ENCODE measurements around the gene CCSER2.
"Not testable (repeated sequence)": the region's sequence is repeated elsewhere in the genome, so short reads cannot be mapped to it uniquely, and the experiment has no call there.

Gene CCSER2, protein sequence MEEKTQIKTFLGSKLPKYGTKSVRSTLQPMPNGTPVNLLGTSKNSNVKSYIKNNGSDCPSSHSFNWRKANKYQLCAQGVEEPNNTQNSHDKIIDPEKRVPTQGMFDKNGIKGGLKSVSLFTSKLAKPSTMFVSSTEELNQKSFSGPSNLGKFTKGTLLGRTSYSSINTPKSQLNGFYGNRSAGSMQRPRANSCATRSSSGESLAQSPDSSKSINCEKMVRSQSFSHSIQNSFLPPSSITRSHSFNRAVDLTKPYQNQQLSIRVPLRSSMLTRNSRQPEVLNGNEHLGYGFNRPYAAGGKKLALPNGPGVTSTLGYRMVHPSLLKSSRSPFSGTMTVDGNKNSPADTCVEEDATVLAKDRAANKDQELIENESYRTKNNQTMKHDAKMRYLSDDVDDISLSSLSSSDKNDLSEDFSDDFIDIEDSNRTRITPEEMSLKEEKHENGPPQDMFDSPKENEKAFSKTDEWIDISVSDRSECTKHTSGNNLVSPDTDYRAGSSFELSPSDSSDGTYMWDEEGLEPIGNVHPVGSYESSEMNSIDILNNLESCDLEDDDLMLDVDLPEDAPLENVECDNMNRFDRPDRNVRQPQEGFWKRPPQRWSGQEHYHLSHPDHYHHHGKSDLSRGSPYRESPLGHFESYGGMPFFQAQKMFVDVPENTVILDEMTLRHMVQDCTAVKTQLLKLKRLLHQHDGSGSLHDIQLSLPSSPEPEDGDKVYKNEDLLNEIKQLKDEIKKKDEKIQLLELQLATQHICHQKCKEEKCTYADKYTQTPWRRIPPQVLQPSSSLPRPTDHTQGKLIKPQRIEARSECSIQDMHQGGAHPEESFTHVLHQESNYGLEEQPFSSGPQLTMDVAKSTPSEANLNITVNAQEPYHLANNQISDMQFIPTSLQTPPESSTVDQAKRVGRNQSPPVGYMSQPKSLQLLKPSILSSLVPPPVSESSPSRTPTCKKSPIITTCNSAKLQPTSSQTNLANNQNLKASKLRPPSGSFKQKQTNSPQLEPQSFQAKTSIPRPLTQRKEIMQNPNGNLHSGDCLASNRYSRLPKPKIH

DNA sequence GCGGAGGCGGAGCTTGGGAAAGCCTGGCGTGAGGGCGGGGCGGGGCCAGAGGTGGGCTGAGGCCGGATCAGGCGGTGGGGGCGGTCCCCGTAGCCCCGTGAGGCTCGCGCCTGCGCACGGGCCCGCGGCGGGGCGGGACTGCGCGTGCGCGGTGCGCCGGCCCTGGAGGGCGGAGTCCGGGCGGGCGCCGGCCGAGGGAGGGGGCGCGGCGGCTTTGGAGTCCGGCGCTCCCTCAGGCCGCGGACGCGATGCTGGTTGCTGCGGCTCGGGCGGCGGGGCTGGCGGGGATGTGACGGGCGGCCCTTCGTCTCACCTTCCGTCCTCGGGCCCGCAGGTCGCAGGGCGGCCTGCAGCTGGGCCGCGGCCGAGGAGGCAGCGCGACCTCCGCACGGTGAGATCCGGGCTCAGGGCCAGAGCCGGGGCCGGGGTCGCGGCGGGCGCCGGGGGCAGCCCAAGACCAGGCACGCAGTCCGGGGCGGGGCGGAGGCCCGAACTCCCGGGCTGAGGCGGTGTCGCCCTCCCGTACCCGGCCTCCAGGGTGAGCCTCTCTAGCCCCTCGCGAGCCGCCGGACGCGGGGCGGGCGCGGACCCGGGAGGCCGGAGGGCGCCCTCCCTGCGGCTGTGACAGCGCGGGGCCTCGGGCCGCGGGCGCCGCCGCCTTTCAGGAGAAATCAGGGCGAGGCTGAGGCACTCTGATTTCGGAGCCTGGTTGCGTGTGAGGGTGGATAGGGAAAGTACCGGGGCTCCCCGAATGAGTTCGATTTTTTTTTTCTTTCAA, at the start of gene CCSER2:
TSS of gene CCSER2 (plus strand) at position 172 of the 778 bp plus-strand sequence. CDS start 42,464 bp downstream, outside the sequence.
- DNase-seq (ENCODE audit: low spot score): peak; percentile 100

DNA sequence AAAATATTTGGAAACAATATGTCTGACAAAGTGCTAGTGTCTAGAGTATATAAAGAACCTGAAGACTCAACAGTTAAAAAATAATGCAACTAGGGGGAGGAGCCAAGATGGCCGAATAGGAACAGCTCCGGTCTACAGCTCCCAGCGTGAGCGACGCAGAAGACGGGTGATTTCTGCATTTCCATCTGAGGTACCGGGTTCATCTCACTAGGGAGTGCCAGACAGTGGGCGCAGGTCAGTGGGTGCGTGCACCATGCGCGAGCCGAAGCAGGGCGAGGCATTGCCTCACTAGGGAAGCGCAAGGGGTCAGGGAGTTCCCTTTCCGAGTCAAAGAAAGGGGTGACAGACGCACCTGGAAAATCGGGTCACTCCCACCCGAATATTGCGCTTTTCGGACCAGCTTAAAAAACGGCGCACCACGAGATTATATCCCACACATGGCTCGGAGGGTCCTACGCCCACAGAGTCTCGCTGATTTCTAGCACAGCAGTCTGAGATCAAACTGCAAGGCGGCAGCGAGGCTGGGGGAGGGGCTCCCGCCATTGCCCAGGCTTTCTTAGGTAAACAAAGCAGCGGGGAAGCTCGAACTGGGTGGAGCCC, 48.4 kb upstream of the CCSER2 start:
- DNase-seq (ENCODE audit: low spot score): not testable (repeated sequence)

DNA sequence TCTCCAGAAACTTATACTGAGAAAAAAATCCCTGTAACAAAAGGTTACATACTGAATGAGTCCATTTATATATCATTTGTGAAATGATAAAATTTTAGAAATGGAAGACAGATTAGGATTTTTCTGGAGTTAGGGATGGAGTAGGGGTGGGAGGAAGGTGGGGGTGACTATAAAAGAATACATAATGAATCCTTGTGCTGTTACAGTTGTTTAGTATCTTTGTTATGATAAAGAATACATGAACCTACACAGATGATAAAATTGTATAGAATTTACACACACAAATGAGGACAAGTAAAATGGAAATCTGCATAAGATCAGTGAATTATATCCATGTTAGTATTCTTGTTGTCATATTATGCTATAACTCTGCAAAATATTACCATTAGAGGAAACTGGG, 41.7 kb upstream of the CCSER2 start:
- no peak for DNase-seq (ENCODE audit: low spot score)

DNA sequence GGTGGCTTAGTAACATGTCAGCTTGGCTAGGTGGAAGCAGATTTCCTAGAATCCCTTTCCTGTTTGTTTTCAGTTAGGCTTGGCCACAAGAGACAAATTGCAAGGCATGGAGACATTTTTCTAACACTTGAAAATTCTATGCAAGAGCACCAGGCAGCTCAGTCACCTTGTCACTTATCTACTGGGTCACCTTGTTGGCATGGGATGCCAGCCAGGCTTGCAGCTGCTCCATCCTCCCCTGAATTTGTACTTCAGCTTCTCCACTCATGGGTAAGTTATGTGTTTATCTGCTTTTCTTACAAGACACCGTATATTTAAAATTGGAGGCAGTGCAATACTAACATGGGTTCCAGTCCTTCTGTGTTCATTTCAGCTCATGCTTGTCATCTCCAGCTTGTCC, 40.2 kb upstream of the CCSER2 start:
- no peak for DNase-seq (ENCODE audit: low spot score)

DNA sequence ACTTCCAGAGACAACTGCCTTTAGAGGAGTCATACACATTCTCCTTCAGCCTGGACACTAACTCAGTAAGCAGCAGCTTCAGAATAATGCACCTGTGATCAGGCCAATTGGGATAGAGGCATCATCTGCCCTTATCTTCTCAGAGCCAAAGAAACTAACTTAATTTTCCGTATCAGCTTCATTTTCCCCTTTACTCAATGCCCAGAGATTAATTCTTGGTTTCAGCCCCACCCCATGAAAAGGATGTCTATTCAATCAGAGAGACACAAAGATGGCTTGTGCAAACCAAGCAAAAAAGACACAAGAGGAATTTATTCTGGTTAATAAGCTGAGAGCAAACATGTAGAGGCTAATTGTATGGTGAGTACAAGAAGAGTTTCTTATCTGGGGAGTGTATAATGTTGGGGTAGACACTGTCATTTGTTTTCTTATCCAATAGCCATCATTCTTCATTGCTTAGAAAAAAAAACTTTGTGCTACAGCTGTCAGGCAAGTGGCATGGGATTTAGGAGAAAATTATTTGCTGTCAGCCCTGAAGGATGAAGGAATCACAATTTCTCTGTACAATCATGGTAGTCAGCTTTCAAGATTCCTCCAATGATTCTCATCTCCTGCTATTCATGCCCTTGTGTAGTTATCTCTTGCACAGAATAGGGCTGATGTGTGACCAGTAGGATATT, 38.7 kb upstream of the CCSER2 start:
- no peak for DNase-seq (ENCODE audit: low spot score)

DNA sequence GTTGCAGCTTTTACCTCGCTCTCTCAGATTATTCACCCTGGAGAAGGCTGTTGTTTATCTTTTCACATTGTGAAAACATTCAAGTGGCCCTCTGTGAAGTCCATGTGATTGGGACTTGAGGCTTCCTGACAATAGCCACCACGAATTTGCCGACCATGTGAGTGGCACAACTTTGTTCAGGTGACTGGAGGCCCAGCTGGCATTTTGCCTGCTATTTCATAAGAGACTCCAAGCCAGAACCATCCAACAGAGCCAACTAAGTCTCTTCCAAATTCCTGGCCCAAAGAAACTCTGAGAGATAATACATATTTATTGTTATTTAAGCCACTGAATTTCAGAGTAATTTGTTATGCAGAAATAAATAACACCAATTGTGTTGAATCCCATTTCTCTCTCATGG, 38.2 kb upstream of the CCSER2 start:
- no peak for DNase-seq (ENCODE audit: low spot score)

DNA sequence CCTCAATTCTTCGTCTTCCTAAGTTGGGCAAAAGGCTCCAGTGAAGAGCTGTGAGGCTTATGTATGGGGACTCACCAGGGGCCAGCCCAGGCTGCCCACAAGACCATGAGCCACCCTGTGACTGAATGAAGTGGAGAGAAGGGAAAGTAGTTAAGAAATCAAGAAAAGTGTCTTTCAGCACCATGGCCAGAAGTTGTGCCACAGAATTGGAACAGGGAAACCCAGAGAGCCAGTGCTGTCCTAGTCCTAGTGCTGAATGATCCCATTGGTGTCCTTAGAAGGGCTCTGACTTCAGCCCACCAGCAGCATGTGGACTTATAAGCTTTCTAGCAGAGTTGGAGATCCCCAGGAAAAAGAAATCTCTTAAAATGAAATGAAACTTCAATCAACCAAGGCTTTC, 37.0 kb upstream of the CCSER2 start:
- peak; percentile 74 for DNase-seq (ENCODE audit: low spot score)

DNA sequence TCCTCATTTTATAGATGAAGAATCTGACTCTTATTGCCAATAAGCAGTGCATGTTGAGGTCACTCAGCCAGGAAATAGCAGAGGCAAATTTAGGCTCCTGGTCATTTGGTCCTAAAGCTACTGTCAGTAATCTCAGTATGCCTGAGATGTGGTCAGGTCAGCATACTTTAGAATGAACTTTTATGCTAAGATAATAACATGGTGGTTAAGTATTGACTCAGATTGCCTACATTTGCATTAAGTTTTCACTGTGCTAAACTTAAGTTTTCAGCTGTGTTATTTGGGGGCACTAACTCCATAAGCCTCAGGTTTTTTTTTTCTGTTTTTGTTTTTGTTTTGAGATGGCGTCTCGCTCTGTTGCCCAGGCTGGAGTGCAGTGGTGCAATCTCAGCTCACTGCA, 35.9 kb upstream of the CCSER2 start:
- DNase-seq (ENCODE audit: low spot score): no peak

DNA sequence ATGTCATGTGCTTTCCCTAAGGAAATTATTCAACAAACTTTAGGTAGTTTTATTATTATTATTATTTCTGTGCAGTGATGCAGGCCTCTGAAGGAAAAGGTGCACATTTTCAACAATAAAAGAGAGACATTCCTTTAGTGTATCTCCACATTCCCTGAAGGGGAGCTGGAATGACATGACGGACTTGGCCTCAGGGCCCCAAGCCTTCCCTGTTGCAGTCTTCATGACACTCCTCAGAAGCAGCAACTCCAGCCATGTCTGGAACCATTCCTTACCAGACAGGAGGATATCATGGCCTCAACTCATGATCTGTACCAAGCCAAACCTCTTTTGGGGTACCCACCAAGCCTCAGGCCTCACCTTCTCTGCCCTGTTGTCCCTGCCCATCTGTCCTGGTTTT, 35.2 kb upstream of the CCSER2 start:
- no peak for DNase-seq (ENCODE audit: low spot score)

DNA sequence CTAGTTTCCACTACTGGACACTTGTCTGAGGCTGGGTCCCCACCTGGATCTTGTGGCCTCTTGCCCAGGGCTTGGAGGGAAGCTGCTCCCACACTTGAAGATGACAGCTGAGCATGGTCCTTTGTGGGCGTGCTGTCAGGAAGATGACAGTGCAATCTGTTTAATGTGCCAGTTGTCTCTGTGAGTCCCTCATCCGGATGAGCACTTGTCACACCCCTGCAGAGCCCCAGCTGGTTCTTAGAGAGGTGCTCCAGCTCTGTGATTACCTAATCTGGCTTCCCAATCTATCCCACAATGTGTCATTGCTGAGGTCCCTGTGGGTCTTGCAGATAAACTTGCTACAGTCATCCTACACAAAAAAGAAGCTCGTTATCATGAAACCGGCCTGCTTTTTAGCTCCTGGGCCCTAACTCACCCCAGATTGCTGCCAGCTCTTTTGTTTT, 34.8 kb upstream of the CCSER2 start:
- no peak for DNase-seq (ENCODE audit: low spot score)

DNA sequence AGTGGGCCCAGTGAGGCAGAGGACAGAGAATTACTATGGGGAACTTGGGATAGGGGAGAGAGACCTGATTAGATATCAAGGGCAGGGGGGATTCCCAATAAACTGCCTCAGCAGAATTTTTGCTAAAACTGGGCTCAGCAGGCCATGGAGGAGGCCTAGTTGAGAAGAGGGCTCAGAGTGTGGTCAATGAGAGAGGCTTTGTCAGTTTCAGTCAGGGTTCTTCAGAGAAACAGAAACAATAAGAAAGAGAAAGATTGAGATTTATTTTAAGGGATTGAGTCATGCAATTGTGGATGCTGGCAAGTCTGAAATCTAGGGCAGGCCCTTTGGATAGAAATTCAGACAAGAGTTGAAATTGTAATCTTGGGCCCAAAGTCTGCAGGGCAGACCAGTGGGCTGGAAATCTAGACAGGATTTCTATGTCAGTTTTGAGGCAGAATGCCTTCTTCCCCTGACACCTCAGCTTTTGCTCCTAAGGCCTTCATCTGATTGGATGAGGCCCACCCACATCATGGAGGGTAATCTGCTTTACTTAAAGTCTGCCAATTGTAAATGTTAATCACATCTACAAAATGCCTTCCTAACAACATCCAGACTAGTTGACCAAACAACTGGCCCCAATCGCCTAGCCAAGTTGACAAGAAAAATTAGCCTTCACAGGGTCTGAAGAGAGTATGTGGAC, 33.5 kb upstream of the CCSER2 start:
- no peak for DNase-seq (ENCODE audit: low spot score)

DNA sequence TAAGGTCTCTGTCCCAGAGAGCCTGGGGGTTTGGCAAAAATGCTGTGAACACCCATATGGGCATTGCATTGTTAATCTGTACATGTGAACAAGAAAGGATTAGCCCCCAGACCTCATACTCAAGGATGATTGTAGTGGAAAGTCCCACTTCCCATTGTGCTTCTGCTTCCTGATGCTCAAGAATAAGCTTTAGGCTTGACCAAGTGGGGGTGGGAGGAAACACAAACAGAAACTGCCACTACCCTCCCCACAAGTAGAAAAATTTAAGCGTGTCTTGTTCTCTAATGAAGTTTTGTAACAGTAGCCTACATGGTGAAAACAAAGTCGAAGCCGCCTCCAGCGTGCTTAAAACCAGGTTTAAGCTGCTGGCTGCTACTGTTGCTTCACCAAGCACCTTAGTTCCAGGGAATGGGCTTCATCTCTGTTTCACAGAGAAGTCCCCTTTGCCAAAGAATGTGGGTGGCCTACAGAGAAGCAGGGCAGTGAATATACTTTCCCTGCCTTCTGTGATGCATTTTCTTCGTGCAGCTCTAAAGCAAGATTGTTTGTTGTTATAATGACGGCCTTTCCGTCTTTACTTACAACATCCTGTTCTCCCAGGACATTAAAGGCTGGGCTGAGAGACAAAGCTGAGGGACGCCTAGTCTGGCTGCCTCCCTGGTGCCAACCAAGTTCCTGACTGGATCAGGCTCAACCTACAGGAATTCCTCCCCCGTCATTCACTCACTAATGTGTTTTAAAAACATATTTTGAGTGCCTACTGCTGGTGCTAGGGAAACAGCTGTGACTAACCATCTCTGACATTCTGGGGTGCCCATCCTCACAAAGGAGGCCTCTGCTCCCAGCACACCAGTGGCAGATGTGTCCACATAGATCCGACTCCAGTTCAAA, 32.1 kb upstream of the CCSER2 start:
- DNase-seq (ENCODE audit: low spot score): peak; percentile 70

DNA sequence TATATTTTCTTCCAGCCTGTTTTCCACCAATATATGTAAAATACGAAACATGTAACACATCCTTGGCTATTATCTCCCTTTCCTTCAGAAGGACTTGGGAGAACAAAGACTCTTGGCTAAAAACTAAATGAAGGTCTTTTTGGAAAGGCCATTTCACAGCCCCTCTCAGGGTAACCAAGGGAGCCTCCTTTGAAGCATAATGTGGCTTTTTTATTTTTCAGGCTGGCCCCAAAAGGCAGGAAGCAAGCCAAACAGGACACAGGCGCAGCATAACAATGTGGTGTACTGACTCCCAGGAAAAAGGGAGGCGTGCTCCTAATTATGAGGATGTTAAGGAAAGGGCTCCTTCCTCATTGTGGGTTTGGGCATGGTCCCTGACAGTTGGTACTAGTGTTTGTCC, 30.3 kb upstream of the CCSER2 start:
- DNase-seq (ENCODE audit: low spot score): no peak

DNA sequence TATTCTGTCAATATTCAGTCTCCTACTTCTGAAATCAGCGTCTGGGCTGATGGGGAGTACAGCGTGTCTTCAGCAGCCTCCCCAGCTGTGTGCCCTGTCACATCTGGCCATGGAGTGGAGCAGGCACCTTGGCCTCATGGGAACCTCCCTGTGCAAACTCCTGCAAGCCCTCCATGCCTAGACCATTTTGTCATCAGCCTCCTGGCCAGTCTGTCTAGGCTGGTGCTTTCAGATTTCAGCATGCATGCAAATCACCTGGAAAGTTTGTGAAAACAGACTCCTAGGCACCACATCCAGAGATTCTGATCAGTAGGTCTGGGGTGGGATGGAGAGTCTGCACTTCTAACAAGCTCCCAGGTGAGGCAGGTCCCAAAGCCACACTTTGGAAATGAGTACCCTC, 26.2 kb upstream of the CCSER2 start:
- no peak for DNase-seq (ENCODE audit: low spot score)

DNA sequence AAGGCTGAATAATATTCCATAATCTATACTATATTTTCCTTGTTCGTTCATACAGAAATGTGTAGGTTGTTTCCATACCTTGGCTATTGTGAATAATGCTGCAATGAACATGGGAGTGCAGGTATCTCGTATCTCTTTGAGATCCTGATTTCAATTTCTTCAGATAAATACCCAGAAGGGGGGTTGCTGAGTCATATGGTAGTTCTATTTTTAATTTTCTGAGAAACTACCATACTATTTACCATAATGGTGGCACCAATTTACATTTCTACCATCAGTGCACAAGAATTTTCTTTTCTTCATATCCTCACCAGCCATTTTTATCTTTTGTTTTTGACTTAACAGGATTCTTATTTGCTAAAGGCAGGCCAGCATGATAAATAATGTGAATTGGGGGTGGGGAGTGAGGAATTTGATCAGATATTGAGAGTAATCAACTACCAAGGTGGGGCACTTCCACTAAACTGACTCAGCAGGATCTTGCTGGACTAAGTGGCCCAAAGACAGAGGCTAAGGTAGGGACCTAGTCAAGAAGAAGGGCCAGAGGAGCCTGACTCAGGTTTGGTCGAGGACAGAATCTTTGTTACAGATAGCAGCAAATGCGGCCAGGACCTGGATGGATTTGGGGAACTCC, 21.5 kb upstream of the CCSER2 start:
- DNase-seq (ENCODE audit: low spot score): no peak

DNA sequence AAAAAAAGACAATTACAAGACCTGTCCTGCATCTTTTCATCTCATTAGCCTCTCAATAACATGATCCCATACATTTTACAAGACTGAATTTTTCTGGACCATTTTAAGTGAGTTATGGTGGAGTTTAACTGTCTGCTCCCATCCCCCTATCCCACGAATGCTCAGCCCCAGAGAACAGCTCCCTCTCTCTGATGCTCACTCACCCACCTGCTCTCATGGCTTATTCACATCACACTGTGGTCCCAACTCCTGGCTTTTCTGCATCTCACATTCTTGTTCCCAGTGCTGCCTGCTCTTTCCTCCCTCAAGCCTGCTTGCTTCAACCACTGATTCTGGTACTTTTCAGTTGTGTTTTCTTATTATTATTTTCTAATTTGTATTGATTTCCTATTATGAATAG, 20.4 kb upstream of the CCSER2 start:
- no peak for DNase-seq (ENCODE audit: low spot score)

DNA sequence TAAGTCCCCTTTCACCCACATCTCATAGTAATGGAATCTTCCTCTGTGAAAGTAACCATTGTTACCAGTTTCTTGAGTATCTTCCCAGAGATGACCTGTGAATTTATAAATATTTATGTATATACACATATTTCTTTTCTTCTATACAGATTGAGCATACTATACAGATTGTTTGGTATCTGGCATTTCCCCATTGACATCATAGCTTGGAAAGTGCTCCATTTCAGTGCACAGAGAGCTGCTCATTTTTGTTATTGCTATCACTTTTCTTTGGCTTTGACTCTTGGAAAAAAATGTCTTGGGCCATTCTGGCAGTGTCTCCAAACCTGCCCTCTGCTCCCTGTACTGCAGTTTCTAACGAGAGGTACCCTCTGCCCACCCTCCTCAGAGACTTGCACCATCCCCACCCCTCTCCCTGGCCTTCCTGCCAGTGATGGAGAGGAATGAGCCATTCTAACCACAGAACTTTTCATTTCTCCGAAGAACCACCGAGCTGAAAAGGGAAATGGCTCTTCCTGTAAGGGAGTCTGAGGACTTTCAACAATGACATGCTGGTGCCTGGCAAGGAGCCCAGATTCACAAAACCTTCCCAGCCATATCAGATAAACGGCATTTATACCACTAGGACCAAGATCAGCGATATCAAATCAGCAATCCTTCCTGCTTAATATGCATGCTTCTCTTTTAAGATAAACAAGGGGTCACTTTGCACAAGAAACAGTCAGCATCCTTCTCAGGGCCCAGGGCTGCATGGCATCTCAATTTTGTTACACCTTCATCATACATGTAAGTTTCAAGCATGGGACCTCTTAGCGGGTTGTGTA, 19.7 kb upstream of the CCSER2 start:
- peak; percentile 16 for DNase-seq (ENCODE audit: low spot score)

DNA sequence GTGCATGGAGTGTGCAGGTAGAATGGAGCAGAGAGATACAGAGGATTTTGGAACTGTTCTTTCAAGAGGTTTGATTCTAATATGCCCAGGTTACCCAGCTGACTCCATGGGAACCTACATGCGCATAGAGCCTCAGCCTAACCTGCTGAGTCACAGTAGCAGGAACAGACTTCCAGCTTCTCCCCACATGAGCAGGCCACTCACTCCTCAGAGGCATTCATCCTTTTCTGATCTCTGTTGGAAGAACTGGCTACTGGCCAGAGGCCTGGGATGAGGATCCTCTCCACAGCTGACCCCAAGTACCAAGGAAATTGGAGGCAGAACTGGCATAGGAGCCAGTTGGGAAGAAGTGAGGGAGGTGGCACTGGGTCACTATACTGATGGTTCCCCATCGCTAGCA, 17.9 kb upstream of the CCSER2 start:
- no peak for DNase-seq (ENCODE audit: low spot score)
